ENCODE data around the gene ADM2.

ADM2 gene

DNA sequence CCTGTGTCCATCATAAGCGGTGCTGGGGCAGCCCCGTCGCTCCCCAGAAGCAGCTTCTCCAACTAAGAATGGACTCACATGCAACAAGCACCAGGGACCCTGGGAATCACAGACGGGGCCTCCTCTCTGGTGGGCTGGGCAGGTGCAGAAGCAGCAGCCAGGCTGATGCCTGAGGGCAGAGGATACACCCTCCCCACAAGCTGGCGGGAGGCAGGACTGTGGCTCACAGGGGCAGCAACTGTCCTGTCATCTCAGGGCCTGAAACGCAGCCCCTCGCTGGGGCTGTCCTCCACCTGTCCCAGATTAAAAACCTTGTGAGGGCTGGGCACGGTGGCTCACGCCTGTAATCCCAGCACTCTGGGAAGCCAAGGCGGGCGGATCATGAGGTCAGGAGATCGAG lies 3.4 kb upstream of the ADM2 start:
- TF ChIP-seq CTCF (conservative IDR thresholded peaks at IDR 0.05; ENCODE audit: low read depth), result no peak
- ChIA-PET CTCF (interaction anchor here (1.1 kb wide), 1 partner anchor 20 kb away, joined by 3 read pairs; no protein-coding TSS in a partner anchor), POLR2A (ENCODE audit: low non-redundant PET) (no interaction called here)
- H3K27ac ChIP-seq, result no peak overlapping the region
- no peak for DNase-seq (ENCODE audit: low spot score)

DNA sequence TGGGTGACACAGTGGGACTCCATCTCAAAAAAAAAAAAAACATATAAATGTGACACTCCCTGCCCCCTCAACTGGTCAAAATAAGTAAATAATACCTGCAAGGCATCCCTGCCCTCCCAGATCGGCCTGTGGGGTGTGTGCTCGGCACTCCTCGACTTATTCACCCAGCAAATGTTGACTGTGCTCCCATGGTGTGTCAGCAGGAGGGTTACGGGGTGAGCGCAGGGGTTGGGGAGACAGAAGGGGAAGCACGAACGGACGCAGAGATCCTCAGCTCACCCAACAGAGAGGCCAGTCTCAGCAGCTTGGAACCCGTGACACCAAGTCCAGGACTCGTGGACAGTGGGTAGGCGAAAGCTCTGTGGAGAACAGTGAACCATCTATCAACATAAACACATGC lies 1.6 kb upstream of the ADM2 start:
- no peak for DNase-seq (ENCODE audit: low spot score)
- no peak overlapping the region for H3K27ac ChIP-seq
- CTCF ChIA-PET, result interaction anchor here (0.6 kb wide), 1 partner anchor 25 kb away, joined by 3 read pairs; no protein-coding TSS in a partner anchor
- POLR2A ChIA-PET (ENCODE audit: low non-redundant PET), result no interaction called here
- TF ChIP-seq CTCF (conservative IDR thresholded peaks at IDR 0.05; ENCODE audit: low read depth), result no peak

GRCh38 chr22:50481045-50481439 lies 301 bp upstream of the ADM2 start:
- peak overlapping the region; percentile 34; the same call in 1 of the 2 replicates for H3K27ac ChIP-seq
- ChIA-PET CTCF (no interaction called here), POLR2A (ENCODE audit: low non-redundant PET) (interaction anchor here (1.0 kb wide), 1 partner anchor 9 kb away, joined by 4 read pairs; no protein-coding TSS in a partner anchor)
- DNase-seq (ENCODE audit: low spot score), result no peak
- TF ChIP-seq CTCF (conservative IDR thresholded peaks at IDR 0.05; ENCODE audit: low read depth), result no peak

DNA sequence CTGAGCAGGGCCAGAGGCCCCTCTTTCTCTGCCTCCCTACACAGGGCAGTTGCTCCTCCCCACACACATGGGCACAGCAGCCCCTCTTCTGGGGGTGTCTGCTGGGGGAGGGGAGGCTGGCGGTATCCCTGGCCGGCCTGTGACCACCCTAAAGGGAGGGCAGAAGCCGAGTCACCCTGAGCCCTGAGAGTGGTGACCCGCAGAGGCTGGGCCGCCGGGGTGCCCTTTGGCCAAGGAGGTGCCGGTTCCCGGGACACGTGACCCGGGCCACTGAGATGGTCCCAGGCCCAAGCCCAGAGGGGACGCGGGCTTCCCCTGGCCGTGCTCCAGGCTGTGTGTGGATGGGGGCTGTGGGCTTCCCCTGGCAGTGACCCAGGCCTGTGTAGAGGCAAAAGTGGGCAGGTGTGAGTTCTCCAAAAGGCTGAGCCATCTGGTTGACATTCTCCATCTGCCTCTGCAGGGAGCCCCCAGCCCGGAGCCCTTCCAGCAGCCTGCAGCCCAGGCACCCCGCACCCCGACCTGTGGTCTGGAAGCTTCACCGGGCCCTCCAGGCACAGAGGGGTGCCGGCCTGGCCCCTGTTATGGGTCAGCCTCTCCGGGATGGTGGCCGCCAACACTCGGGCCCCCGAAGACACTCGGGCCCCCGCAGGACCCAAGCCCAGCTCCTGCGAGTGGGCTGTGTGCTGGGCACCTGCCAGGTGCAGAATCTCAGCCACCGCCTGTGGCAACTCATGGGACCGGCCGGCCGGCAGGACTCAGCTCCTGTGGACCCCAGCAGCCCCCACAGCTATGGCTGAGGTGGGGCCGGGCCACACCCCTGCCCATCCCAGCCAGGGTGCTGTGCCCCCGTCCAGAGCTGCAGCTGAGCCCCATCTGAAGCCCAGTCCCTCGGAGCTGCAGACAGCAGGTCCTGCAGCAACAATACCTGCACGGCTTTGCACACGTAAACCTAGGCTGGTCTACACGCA lies 1.0 kb downstream of the ADM2 start:
- POLR2A ChIA-PET (ENCODE audit: low non-redundant PET), result interaction anchor here (1.0 kb wide), 1 partner anchor 10 kb away, joined by 4 read pairs; no protein-coding TSS in a partner anchor
- CTCF ChIA-PET, result interaction anchor here (0.6 kb wide), 1 partner anchor 78 kb away, joined by 3 read pairs; no protein-coding TSS in a partner anchor
- H3K27ac ChIP-seq, result peak overlapping the region; percentile 34; the same call in 1 of the 2 replicates
- TF ChIP-seq CTCF (conservative IDR thresholded peaks at IDR 0.05; ENCODE audit: low read depth), result no peak
- no peak for DNase-seq (ENCODE audit: low spot score)

DNA sequence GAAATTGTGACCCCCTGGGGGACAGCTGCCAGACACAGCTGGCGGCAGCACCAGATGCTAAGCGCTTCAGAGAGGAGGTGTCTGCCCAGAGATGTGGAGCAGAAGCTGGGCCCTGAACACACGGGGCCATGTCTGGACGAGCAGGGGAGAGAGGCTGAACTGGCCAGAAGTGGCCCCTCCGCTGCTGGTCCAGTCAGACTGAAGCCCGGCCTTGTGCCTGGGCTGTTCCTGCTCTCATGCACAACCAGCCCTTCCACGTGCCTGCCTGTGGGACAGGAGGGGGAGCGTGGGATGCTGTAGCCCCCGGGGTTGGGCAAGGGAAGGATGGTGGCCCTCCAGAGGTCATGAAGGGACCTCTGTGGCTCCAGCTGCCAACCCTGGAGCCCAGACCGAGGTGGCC lies 1.8 kb downstream of the ADM2 start:
- ChIA-PET POLR2A (ENCODE audit: low non-redundant PET) (no interaction called here), CTCF (interaction anchor here (0.6 kb wide), 1 partner anchor 79 kb away, joined by 3 read pairs; no protein-coding TSS in a partner anchor)
- no peak for DNase-seq (ENCODE audit: low spot score)
- no peak for TF ChIP-seq CTCF (conservative IDR thresholded peaks at IDR 0.05; ENCODE audit: low read depth)
- peak overlapping the region; percentile 34; the same call in 1 of the 2 replicates for H3K27ac ChIP-seq

DNA sequence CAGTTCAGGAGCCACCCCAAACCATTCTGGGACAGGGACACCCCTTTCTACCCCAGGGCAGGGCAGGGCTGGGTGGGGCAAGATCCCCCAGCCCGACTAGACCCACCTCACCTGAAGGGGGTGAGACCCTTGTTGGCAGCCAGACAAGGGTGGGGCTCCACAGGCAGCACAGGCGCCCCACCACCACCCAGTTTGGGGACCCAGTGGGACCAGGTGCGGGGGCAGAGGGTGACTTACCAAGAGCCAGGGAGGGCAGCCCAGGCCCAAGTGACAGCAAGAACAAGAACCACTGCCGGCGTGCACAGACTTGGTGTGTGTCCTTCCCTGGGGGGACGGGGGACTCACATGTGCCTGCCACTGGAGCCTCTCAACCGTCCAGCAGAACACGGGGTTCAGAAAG lies 2.2 kb downstream of the ADM2 start:
- ChIA-PET CTCF (interaction anchor here (1.0 kb wide), 1 partner anchor 13 kb away, joined by 3 read pairs; no protein-coding TSS in a partner anchor), POLR2A (ENCODE audit: low non-redundant PET) (no interaction called here)
- no peak for DNase-seq (ENCODE audit: low spot score)
- TF ChIP-seq CTCF (conservative IDR thresholded peaks at IDR 0.05; ENCODE audit: low read depth), result no peak
- peak overlapping the region; percentile 13; the same call in 1 of the 2 replicates for H3K27ac ChIP-seq
